HepG2 (cell line): Measurements from ENCODE around the gene EARS2. TPM values are rescaled to one million over a fixed set of nuclear protein-coding genes. Genes with fewer than 3 reads are reported as not detected.

ENCODE experiments used
- FOXA1 ChIP-seq, 2 experiments: fragments of 450-650 bp in 1 of 2; sonication (generic) in 1 of 2; formaldehyde crosslinking in 1 of 2; IDR thresholded peaks; 2 replicates each; pipeline versions ENCODE4 v1.4.0 to v1.6.1; 2016 to 2020; ENCODE audit warnings: missing genetic modification reagents in 1 of 2
- NPAS2 ChIP-seq: sonication (generic); formaldehyde crosslinking; IDR thresholded peaks from 2 replicates; pipeline ENCODE4 v1.8.0; 2022; ENCODE audit warnings: mild to moderate bottlenecking, missing genetic modification reagents, borderline replicate concordance
- SMC3 ChIP-seq: IDR thresholded peaks from 2 replicates; pipeline ENCODE4 v1.6.1; 2011; ENCODE audit warnings: low read length, improper control_type of control experiment
- TBX2 ChIP-seq: sonication (generic); formaldehyde crosslinking; IDR thresholded peaks from 2 replicates; pipeline ENCODE4 v1.5.0; 2020; ENCODE audit warnings: missing genetic modification reagents, mild to moderate bottlenecking, borderline replicate concordance
- ZNF318 ChIP-seq: sonication (generic); formaldehyde crosslinking; IDR thresholded peaks from 2 replicates; pipeline ENCODE4 v1.4.0; 2020; ENCODE audit warnings: mild to moderate bottlenecking, missing genetic modification reagents
- ZNF331 ChIP-seq: sonication (generic); formaldehyde crosslinking; IDR thresholded peaks from 2 replicates; pipeline ENCODE4 v1.4.0; 2020; ENCODE audit warnings: missing genetic modification reagents
- ZNF552 ChIP-seq: sonication (generic); formaldehyde crosslinking; IDR thresholded peaks from 2 replicates; pipeline ENCODE4 v1.9.0; 2022; ENCODE audit warnings: missing genetic modification reagents, mild to moderate bottlenecking, borderline replicate concordance
- polyA plus RNA-seq, 8 experiments: library from polyadenylated mRNA; depleted of rRNA in 3 of 8; stranded (reverse) in 7 of 8; unstranded in 1 of 8; fragments of >200 nt; fragmentation: Illumina TruSeq in 4 of 8; extraction: Trizol in 4 of 8; gene quantifications; 2 replicates each; pipeline versions ENCODE4 v1.2.1 to v1.2.3, GENCODE V29; 2011 to 2016; ENCODE audit warnings: low read depth in 4 of 8, missing spikeins in 1 of 8, mixed read lengths in 1 of 8; ENCODE audit not compliant: insufficient read depth in 1 of 8
- total RNA-seq, 5 experiments: library from RNA; depleted of rRNA; stranded (reverse); fragments of >200 nt; fragmentation: Illumina TruSeq; extraction: Trizol; gene quantifications; 2 replicates each; pipeline ENCODE4 v1.2.3, GENCODE V29; 2016; ENCODE audit warnings: low read depth in 1 of 5
- TF ChIP-seq, protein P1 (sequence below): sonication (generic); formaldehyde crosslinking; IDR thresholded peaks from 2 replicates; pipeline ENCODE4 v1.5.1; 2020; ENCODE audit warnings: mild to moderate bottlenecking, missing genetic modification reagents, borderline replicate concordance
- TF ChIP-seq, protein P2 (sequence below): sonication (generic); formaldehyde crosslinking; conservative IDR thresholded peaks from 2 replicates; pipeline ENCODE4 v1.4.0; 2020; ENCODE audit warnings: missing genetic modification reagents

EARS2 gene
- total and polyA plus RNA-seq, 2 of the 13 experiments (the other 11 are each of a cell fraction or from before 2014, with no cell fraction given), result 49.4 to 80.4 TPM

DNA sequence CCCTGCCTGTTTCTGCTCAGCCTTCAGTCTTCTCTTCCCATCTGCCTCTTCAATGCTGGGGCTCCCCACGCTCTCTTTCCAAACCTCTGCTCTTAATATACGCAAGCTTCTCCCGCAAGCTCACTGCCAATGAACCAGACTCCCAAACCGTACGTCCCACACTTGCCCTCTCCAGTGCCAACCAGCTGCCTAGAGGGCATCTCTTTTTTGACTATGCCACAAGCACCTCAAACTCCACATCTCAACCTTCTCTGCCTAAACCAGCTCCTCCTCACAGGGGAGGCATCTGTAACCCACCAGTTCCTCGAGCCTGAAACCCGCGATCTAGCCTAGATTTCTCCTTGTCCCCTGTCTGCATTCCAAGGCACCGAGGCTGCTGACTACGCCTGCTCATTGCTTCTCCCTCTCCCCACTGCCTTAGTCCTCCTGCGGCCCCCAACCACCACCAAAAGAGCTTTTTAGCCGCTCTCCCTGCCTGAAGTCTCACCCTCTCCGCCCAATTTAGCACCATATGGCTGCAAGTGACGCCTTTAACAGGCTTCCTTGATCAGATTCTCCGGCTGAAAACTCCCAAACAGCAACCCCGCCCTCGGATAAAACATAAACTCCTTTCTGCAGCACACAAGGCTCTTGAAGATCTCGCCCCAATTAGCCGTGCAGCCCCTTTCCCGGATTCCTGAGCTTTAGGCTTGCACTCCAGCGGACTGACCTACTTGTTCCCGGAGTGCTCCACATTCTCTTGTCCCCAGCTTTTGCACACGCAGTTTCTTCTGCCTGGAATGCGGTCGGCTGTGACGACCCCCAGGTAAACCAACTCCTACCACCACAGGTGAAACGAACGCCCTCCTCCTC is 48.3 kb downstream of the EARS2 start (continued):
- TF ChIP-seq FOXA1 (IDR thresholded peaks at IDR 0.05), result no peak
- TF ChIP-seq FOXA1 (CRISPR knock-in tag; IDR thresholded peaks at IDR 0.05), result no peak
- no peak for TF ChIP-seq ZNF552 (CRISPR knock-in tag)
- TF ChIP-seq ZNF331 (CRISPR knock-in tag), result 0 out of 2 replicates have a peak, but pooled peaks have one; percentile 8
- TF ChIP-seq, protein P1, sequence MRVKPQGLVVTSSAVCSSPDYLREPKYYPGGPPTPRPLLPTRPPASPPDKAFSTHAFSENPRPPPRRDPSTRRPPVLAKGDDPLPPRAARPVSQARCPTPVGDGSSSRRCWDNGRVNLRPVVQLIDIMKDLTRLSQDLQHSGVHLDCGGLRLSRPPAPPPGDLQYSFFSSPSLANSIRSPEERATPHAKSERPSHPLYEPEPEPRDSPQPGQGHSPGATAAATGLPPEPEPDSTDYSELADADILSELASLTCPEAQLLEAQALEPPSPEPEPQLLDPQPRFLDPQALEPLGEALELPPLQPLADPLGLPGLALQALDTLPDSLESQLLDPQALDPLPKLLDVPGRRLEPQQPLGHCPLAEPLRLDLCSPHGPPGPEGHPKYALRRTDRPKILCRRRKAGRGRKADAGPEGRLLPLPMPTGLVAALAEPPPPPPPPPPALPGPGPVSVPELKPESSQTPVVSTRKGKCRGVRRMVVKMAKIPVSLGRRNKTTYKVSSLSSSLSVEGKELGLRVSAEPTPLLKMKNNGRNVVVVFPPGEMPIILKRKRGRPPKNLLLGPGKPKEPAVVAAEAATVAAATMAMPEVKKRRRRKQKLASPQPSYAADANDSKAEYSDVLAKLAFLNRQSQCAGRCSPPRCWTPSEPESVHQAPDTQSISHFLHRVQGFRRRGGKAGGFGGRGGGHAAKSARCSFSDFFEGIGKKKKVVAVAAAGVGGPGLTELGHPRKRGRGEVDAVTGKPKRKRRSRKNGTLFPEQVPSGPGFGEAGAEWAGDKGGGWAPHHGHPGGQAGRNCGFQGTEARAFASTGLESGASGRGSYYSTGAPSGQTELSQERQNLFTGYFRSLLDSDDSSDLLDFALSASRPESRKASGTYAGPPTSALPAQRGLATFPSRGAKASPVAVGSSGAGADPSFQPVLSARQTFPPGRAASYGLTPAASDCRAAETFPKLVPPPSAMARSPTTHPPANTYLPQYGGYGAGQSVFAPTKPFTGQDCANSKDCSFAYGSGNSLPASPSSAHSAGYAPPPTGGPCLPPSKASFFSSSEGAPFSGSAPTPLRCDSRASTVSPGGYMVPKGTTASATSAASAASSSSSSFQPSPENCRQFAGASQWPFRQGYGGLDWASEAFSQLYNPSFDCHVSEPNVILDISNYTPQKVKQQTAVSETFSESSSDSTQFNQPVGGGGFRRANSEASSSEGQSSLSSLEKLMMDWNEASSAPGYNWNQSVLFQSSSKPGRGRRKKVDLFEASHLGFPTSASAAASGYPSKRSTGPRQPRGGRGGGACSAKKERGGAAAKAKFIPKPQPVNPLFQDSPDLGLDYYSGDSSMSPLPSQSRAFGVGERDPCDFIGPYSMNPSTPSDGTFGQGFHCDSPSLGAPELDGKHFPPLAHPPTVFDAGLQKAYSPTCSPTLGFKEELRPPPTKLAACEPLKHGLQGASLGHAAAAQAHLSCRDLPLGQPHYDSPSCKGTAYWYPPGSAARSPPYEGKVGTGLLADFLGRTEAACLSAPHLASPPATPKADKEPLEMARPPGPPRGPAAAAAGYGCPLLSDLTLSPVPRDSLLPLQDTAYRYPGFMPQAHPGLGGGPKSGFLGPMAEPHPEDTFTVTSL (CRISPR knock-in tag), result no peak
- TF ChIP-seq, protein P2, sequence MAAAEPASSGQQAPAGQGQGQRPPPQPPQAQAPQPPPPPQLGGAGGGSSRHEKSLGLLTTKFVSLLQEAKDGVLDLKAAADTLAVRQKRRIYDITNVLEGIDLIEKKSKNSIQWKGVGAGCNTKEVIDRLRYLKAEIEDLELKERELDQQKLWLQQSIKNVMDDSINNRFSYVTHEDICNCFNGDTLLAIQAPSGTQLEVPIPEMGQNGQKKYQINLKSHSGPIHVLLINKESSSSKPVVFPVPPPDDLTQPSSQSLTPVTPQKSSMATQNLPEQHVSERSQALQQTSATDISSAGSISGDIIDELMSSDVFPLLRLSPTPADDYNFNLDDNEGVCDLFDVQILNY (CRISPR knock-in tag), result no peak
- TF ChIP-seq NPAS2 (CRISPR knock-in tag), result no peak
- TF ChIP-seq ZNF318 (CRISPR knock-in tag), result no peak; the same call in 1 of the 2 replicates
- TF ChIP-seq TBX2 (CRISPR knock-in tag), result peak; percentile 46; the same call in 1 of the 2 replicates
- TF ChIP-seq SMC3, result no peak
